A549 (cell line): ENCODE data around the gene SLC9A9. TPM values are rescaled to one million over a fixed set of nuclear protein-coding genes. Genes with fewer than 3 reads are reported as not detected.

Experiments
- ATAC-seq, 2 experiments: fragments of 200-7000 bp in 1 of 2; fragments of >200 bp in 1 of 2; cut with Nextera tagmentation in 1 of 2; cut with Tn5 transposase in 1 of 2; 3 replicates each; pipeline versions ENCODE4 v1.8.0 to v1.9.1; 2018 to 2020; ENCODE audit warnings: mild to moderate bottlenecking in 1 of 2, moderate library complexity in 1 of 2
- CTCF ChIA-PET: fragments of 300-600 bp; sonication (Branson Sonifier 250); formaldehyde crosslinking; extraction: SDS; loops from one replicate; lab custom pipeline; 2021; ENCODE audit warnings: antibody characterized with exemption, inconsistent platforms; lab: Yijun Ruan, JAX
- POLR2A ChIA-PET: fragments of 350-600 bp; formaldehyde crosslinking; extraction: SDS; loops from one replicate; lab custom pipeline; 2021; ENCODE audit warnings: antibody characterized with exemption, inconsistent platforms; lab: Yijun Ruan, JAX
- DNase-seq, 2 experiments: peaks; one replicate each; pipeline versions ENCODE4 v3.0.0 to v3.0.0-alpha.2; 2011 to 2016; ENCODE audit warnings: low read depth in 1 of 2, low spot score in 1 of 2
- FAIRE-seq: peaks from 2 replicates; lab custom pipeline; 2011; peaks lifted over from hg19 to GRCh38; lab: Jason Lieb, UNC
- H3K27ac ChIP-seq, 2 experiments: fragments of >200 bp; sonication (Bioruptor Twin); formaldehyde crosslinking; 3 replicates each; pipeline ENCODE4 v1.5.1; 2016 to 2017
- H3K4me1 ChIP-seq: fragments of >200 bp; sonication (Bioruptor Twin); formaldehyde crosslinking; 3 replicates; pipeline ENCODE4 v1.6.1; 2016
- H3K4me2 ChIP-seq: fragments of >200 bp; sonication (Bioruptor Twin); formaldehyde crosslinking; 3 replicates; pipeline ENCODE4 v1.6.1; 2016
- H3K4me3 ChIP-seq: fragments of >200 bp; sonication (Bioruptor Twin); formaldehyde crosslinking; 3 replicates; pipeline ENCODE4 v1.5.1; 2016
- H3K9me3 ChIP-seq: fragments of >200 bp; sonication (Bioruptor Twin); formaldehyde crosslinking; 3 replicates; pipeline ENCODE4 v1.6.1; 2016
- EHMT2 ChIP-seq: fragments of 200-600 bp; sonication (generic); IDR thresholded peaks from 2 replicates; pipeline ENCODE4 v1.6.1; 2016; ENCODE audit warnings: antibody characterized with exemption, low read depth, mild to moderate bottlenecking, moderate library complexity
- ESRRA ChIP-seq: fragments of 150-350 bp; IDR thresholded peaks from 2 replicates; pipeline ENCODE4 v1.6.1; 2014; ENCODE audit warnings: mild to moderate bottlenecking, low read length, borderline replicate concordance
- FOSL2 ChIP-seq, 2 experiments: fragments of 450-650 bp in 1 of 2; fragments of >200 bp in 1 of 2; sonication (Bioruptor Twin) in 1 of 2; formaldehyde crosslinking; IDR thresholded peaks; 2 replicates each; pipeline versions ENCODE4 v1.5.0 to v1.6.1; 2016 to 2020; ENCODE audit warnings: mild to moderate bottlenecking in 1 of 2, moderate library complexity in 1 of 2
- HES2 ChIP-seq: fragments of >200 bp; sonication (Bioruptor Twin); formaldehyde crosslinking; IDR thresholded peaks from 2 replicates; pipeline ENCODE4 v1.6.1; 2016
- HEYL ChIP-seq: fragments of 250-450 bp; sonication (Bioruptor Pico); IDR thresholded peaks from 2 replicates; pipeline ENCODE4 v1.8.0; 2021; ENCODE audit warnings: mild to moderate bottlenecking, moderate library complexity
- HMGXB4 ChIP-seq: fragments of 250-450 bp; sonication (Bioruptor Pico); IDR thresholded peaks from 2 replicates; pipeline ENCODE4 v1.5.0; 2021; ENCODE audit warnings: mild to moderate bottlenecking, moderate library complexity, borderline replicate concordance
- HOXB13 ChIP-seq: fragments of 250-450 bp; sonication (Bioruptor Pico); IDR thresholded peaks from 2 replicates; pipeline ENCODE4 v1.5.0; 2020; ENCODE audit warnings: low read depth, mild to moderate bottlenecking, moderate library complexity
- HOXB5 ChIP-seq: fragments of 250-450 bp; sonication (Bioruptor Pico); IDR thresholded peaks from 2 replicates; pipeline ENCODE4 v1.5.0; 2020; ENCODE audit warnings: mild to moderate bottlenecking, moderate library complexity
- JUNB ChIP-seq: fragments of >200 bp; sonication (Bioruptor Twin); formaldehyde crosslinking; IDR thresholded peaks from 2 replicates; pipeline ENCODE4 v1.6.1; 2016
- MAFK ChIP-seq: fragments of 450-650 bp; IDR thresholded peaks from 2 replicates; pipeline ENCODE4 v1.6.1; 2014; ENCODE audit not compliant: partially characterized antibody
- RARB ChIP-seq: fragments of 250-450 bp; sonication (Bioruptor Pico); IDR thresholded peaks from 2 replicates; pipeline ENCODE4 v1.8.0; 2021; ENCODE audit warnings: mild to moderate bottlenecking, moderate library complexity
- RCOR1 ChIP-seq: fragments of 150-350 bp; IDR thresholded peaks from 2 replicates; pipeline ENCODE4 v1.6.1; 2014; ENCODE audit warnings: antibody characterized with exemption, low read length, low read depth
- SMC3 ChIP-seq: fragments of >200 bp; sonication (Bioruptor Twin); formaldehyde crosslinking; IDR thresholded peaks from 3 replicates; pipeline ENCODE4 v1.6.1; 2018; ENCODE audit warnings: inconsistent platforms
- SREBF2 ChIP-seq: fragments of 450-650 bp; IDR thresholded peaks from 2 replicates; pipeline ENCODE4 v1.6.1; 2014; ENCODE audit warnings: mild to moderate bottlenecking, moderate library complexity
- TFCP2L1 ChIP-seq: fragments of 250-450 bp; sonication (Bioruptor Pico); IDR thresholded peaks from 2 replicates; pipeline ENCODE4 v1.5.0; 2021; ENCODE audit warnings: mild to moderate bottlenecking
- USF2 ChIP-seq: fragments of 450-650 bp; IDR thresholded peaks from 2 replicates; pipeline ENCODE4 v1.6.1; 2014; ENCODE audit warnings: antibody characterized with exemption
- ZC3H11A ChIP-seq: fragments of 450-650 bp; IDR thresholded peaks from 2 replicates; pipeline ENCODE4 v1.6.1; 2014; ENCODE audit warnings: antibody characterized with exemption, mild to moderate bottlenecking
- ZNF302 ChIP-seq: fragments of 250-450 bp; sonication (Bioruptor Pico); IDR thresholded peaks from 2 replicates; pipeline ENCODE4 v1.9.0; 2021; ENCODE audit warnings: inconsistent platforms, mild to moderate bottlenecking, moderate library complexity
- WGBS: methylation state at CpG from one replicate; pipeline ENCODE4 v1.1.6; 2017; ENCODE audit errors: missing lambda C conversion rate; 5-methylcytosine and 5-hydroxymethylcytosine counted together
- polyA plus RNA-seq, 4 experiments: library from polyadenylated mRNA; depleted of rRNA in 3 of 4; stranded (reverse); fragments of >200 nt; fragmentation: RNase III in 1 of 4; extraction: RNeasy Plus Mini Kit Qiagen cat#74134 plus additional on column Dnase treatment in 1 of 4; gene quantifications; 2 replicates in 3 of 4; 3 replicates in 1 of 4; pipeline ENCODE4 v1.2.3, GENCODE V29; 2011 to 2017

Gene SLC9A9
- polyA plus RNA-seq, 2 of the 4 experiments (the other 2 are of a cell fraction): 0.10 to 0.32 TPM

- no peak overlapping the region for H3K4me2 ChIP-seq
- ChIA-PET CTCF (no interaction called here), POLR2A (no interaction called here)
- FAIRE-seq (no peak), ATAC-seq (no peak), DNase-seq (no peak)
- no peaks in the 10 kb centered on the region for H3K4me1 ChIP-seq
- WGBS: 31% methylated on average over 5 of the region's 5 CpGs
- no peak overlapping the region for H3K27ac ChIP-seq
- no peak overlapping the region for H3K4me3 ChIP-seq
- no peaks in the 10 kb centered on the region for H3K9me3 ChIP-seq
- TF ChIP-seq EHMT2 (no peak), USF2 (no peak)
Observed at GRCh38 chr3:143603774-143604173, 244.5 kb downstream of the SLC9A9 start.

- H3K4me1 ChIP-seq: no peaks in the 10 kb centered on the region
- no peak overlapping the region for H3K27ac ChIP-seq
- ATAC-seq (no peak), DNase-seq (no peak), FAIRE-seq (no peak)
- no peaks in the 10 kb centered on the region for H3K9me3 ChIP-seq
- TF ChIP-seq ZC3H11A (no peak), SMC3 (no peak), TFCP2L1 (CRISPR knock-in tag) (no peak), RCOR1 (no peak), HOXB13 (no peak), HOXB5 (CRISPR knock-in tag) (no peak), SREBF2 (no peak), HES2 (no peak), HEYL (CRISPR knock-in tag) (no peak)
- H3K4me2 ChIP-seq: no peak overlapping the region
- POLR2A ChIA-PET: no interaction called here
- CTCF ChIA-PET: no interaction called here
- WGBS: 33% methylated on average over 6 of the region's 6 CpGs
- no peak overlapping the region for H3K4me3 ChIP-seq
Observed at GRCh38 chr3:143601723-143602484, 246.4 kb downstream of the SLC9A9 start.

- no peak overlapping the region for H3K4me3 ChIP-seq
- no peak overlapping the region for H3K4me2 ChIP-seq
- DNase-seq (no peak), FAIRE-seq (no peak), ATAC-seq (no peak)
- H3K4me1 ChIP-seq: no peaks in the 10 kb centered on the region
- no peaks in the 10 kb centered on the region for H3K9me3 ChIP-seq
- TF ChIP-seq ZNF302 (CRISPR knock-in tag): no peak
- no peak for TF ChIP-seq SREBF2
- TF ChIP-seq MAFK: no peak
- TF ChIP-seq HEYL (CRISPR knock-in tag): no peak
- TF ChIP-seq RARB: no peak
- TF ChIP-seq ESRRA: no peak
- TF ChIP-seq JUNB: no peak
- TF ChIP-seq FOSL2 (IDR thresholded peaks at IDR 0.05): no peak
- TF ChIP-seq FOSL2 (CRISPR knock-in tag; IDR thresholded peaks at IDR 0.05): no peak
- no peak for TF ChIP-seq HMGXB4 (CRISPR knock-in tag)
- POLR2A ChIA-PET: no interaction called here
- WGBS: 59% methylated on average over 4 of the region's 4 CpGs
- H3K27ac ChIP-seq: no peak overlapping the region
- CTCF ChIA-PET: no interaction called here
Observed at GRCh38 chr3:143600756-143601718, 247.2 kb downstream of the SLC9A9 start.
